ENCODE data around the gene FGF3. TPM values are rescaled to one million over a fixed set of nuclear protein-coding genes. Genes with fewer than 3 reads are reported as not detected.

Gene FGF3
- polyA plus RNA-seq, 1 donor (not counting 4 experiments of a cell fraction or from before 2014, with no cell fraction given): not detected

- no peak for DNase-seq (ENCODE audit: low read depth, low spot score)
- Histone ChIP-seq H3K9me1 (ENCODE audit: control insufficient read depth, extremely low read depth, insufficient read depth, low read length) (no peaks in the 10 kb centered on the region), H3K9me3 (ENCODE audit: control insufficient read depth, low read depth, low read length) (no peaks in the 10 kb centered on the region), H3K9ac (ENCODE audit: control insufficient read depth, extremely low read depth, insufficient read depth, low read length) (no peak overlapping the region), H3K27ac (ENCODE audit: control insufficient read depth, insufficient read depth, low read length) (no peak overlapping the region), H3K79me2 (ENCODE audit: control insufficient read depth, insufficient read depth, low read length) (no peaks in the 10 kb centered on the region), H3K36me3 (ENCODE audit: control insufficient read depth in 2 of 2, extremely low read depth in 1 of 2, insufficient read depth in 2 of 2, low read length in 2 of 2) (no peaks in the 10 kb centered on the region), H2AFZ (ENCODE audit: control insufficient read depth, low read length) (no peak overlapping the region), H3K4me2 (ENCODE audit: control insufficient read depth, extremely low read depth, insufficient read depth, low read depth, low read length) (no peak overlapping the region), H3K4me3 (ENCODE audit: control insufficient read depth in 2 of 3, extremely low read depth in 1 of 3, insufficient read depth in 2 of 3, low read depth in 1 of 3, low read length in 3 of 3) (no peak overlapping the region), H3K27me3 (ENCODE audit: control insufficient read depth, extremely low read depth, insufficient read depth, low read length) (no peaks in the 10 kb centered on the region), H3K4me1 (ENCODE audit: control insufficient read depth, extremely low read depth, insufficient read depth, low read length) (no peaks in the 10 kb centered on the region), H4K20me1 (ENCODE audit: control insufficient read depth, extremely low read depth, insufficient read depth, low read length) (no peaks in the 10 kb centered on the region)
- no peak for TF ChIP-seq EZH2 (IDR thresholded peaks at IDR 0.05; ENCODE audit: low read length)
- TF ChIP-seq CTCF (optimal IDR thresholded peaks at IDR 0.05 in 1 of 3, IDR thresholded peaks at IDR 0.05 in 1 of 3, conservative IDR thresholded peaks at IDR 0.05 in 1 of 3; ENCODE audit: extremely low read depth in 1 of 3, insufficient read depth in 2 of 3, low read length in 3 of 3): no peak
- dilution Hi-C loops (cut with MboI; ENCODE audit: extremely low pct_ligation_motif_present, low sequenced_read_pairs): no loop called here
- FAIRE-seq: no peak
These were observed 31.3 kb downstream of the FGF3 start for GRCh38 chr11:69787906-69788305.

- Histone ChIP-seq H3K9me1 (ENCODE audit: control insufficient read depth, extremely low read depth, insufficient read depth, low read length) (no peaks in the 10 kb centered on the region), H3K79me2 (ENCODE audit: control insufficient read depth, insufficient read depth, low read length) (no peaks in the 10 kb centered on the region), H3K4me1 (ENCODE audit: control insufficient read depth, extremely low read depth, insufficient read depth, low read length) (no peaks in the 10 kb centered on the region), H3K9ac (ENCODE audit: control insufficient read depth, extremely low read depth, insufficient read depth, low read length) (no peak overlapping the region), H2AFZ (ENCODE audit: control insufficient read depth, low read length) (no peak overlapping the region), H3K4me2 (ENCODE audit: control insufficient read depth, extremely low read depth, insufficient read depth, low read depth, low read length) (no peak overlapping the region), H3K36me3 (ENCODE audit: control insufficient read depth in 2 of 2, extremely low read depth in 1 of 2, insufficient read depth in 2 of 2, low read length in 2 of 2) (no peaks in the 10 kb centered on the region), H3K9me3 (ENCODE audit: control insufficient read depth, low read depth, low read length) (no peaks in the 10 kb centered on the region), H3K4me3 (ENCODE audit: control insufficient read depth in 2 of 3, extremely low read depth in 1 of 3, insufficient read depth in 2 of 3, low read depth in 1 of 3, low read length in 3 of 3) (no peak overlapping the region), H3K27me3 (ENCODE audit: control insufficient read depth, extremely low read depth, insufficient read depth, low read length) (no peaks in the 10 kb centered on the region), H4K20me1 (ENCODE audit: control insufficient read depth, extremely low read depth, insufficient read depth, low read length) (no peaks in the 10 kb centered on the region), H3K27ac (ENCODE audit: control insufficient read depth, insufficient read depth, low read length) (no peak overlapping the region)
- no peak for DNase-seq (ENCODE audit: low read depth, low spot score)
- FAIRE-seq: no peak
- dilution Hi-C loops (cut with MboI; ENCODE audit: extremely low pct_ligation_motif_present, low sequenced_read_pairs): no loop called here
- TF ChIP-seq EZH2 (IDR thresholded peaks at IDR 0.05; ENCODE audit: low read length) (no peak), CTCF (optimal IDR thresholded peaks at IDR 0.05 in 1 of 3, IDR thresholded peaks at IDR 0.05 in 1 of 3, conservative IDR thresholded peaks at IDR 0.05 in 1 of 3; ENCODE audit: extremely low read depth in 1 of 3, insufficient read depth in 2 of 3, low read length in 3 of 3) (no peak)
These were observed 31.8 kb downstream of the FGF3 start for GRCh38 chr11:69787457-69787856.
